ENCODE results near the gene C14orf119. TPM values are rescaled to one million over a fixed set of nuclear protein-coding genes. Genes with fewer than 3 reads are reported as not detected.

The C14orf119 gene
- total and polyA plus RNA-seq, 9 of the 15 experiments (the other 6 are each of a cell fraction or from before 2014, with no cell fraction given) = 36.7 to 251 (median 51.8) TPM

- TF ChIP-seq ZNF717 (CRISPR knock-in tag; IDR thresholded peaks at IDR 0.05) (no peak), ZBTB5 (IDR thresholded peaks at IDR 0.05) (no peak), FOXA1 (IDR thresholded peaks at IDR 0.05; ENCODE audit: borderline replicate concordance) (no peak), BCL6 (CRISPR knock-in tag; IDR thresholded peaks at IDR 0.05) (no peak), SAFB2 (IDR thresholded peaks at IDR 0.05; ENCODE audit: borderline replicate concordance, low read depth, low read length, severe bottlenecking) (no peak), CREB5 (CRISPR knock-in tag; IDR thresholded peaks at IDR 0.05) (no peak), RBM34 (IDR thresholded peaks at IDR 0.05; ENCODE audit: borderline replicate concordance, insufficient read depth, low read length) (no peak), SRSF9 (IDR thresholded peaks at IDR 0.05; ENCODE audit: borderline replicate concordance, low read depth, low read length) (no peak), RUNX1 (IDR thresholded peaks at IDR 0.05; ENCODE audit: low read depth) (no peak), SNAPC5 (CRISPR knock-in tag; IDR thresholded peaks at IDR 0.05) (no peak), HDAC3 (IDR thresholded peaks at IDR 0.05; ENCODE audit: borderline replicate concordance, partially characterized antibody) (no peak), THRA (IDR thresholded peaks at IDR 0.05) (no peak), ZNF551 (CRISPR knock-in tag; IDR thresholded peaks at IDR 0.05) (no peak), RFX5 (IDR thresholded peaks at IDR 0.05; ENCODE audit: low read depth, low read length) (no peak), ZBTB1 (CRISPR knock-in tag; IDR thresholded peaks at IDR 0.05; ENCODE audit: borderline replicate concordance, low read depth) (no peak), C11orf30 (IDR thresholded peaks at IDR 0.05; ENCODE audit: low read depth) (peak; percentile 82), KLF1 (tag; IDR thresholded peaks at IDR 0.05) (no peak), NFRKB (IDR thresholded peaks at IDR 0.05; ENCODE audit: low read depth) (peak; percentile 94)
- TF ChIP-seq, protein P1, sequence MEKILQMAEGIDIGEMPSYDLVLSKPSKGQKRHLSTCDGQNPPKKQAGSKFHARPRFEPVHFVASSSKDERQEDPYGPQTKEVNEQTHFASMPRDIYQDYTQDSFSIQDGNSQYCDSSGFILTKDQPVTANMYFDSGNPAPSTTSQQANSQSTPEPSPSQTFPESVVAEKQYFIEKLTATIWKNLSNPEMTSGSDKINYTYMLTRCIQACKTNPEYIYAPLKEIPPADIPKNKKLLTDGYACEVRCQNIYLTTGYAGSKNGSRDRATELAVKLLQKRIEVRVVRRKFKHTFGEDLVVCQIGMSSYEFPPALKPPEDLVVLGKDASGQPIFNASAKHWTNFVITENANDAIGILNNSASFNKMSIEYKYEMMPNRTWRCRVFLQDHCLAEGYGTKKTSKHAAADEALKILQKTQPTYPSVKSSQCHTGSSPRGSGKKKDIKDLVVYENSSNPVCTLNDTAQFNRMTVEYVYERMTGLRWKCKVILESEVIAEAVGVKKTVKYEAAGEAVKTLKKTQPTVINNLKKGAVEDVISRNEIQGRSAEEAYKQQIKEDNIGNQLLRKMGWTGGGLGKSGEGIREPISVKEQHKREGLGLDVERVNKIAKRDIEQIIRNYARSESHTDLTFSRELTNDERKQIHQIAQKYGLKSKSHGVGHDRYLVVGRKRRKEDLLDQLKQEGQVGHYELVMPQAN (IDR thresholded peaks at IDR 0.05; ENCODE audit: borderline replicate concordance) = no peak
- TF ChIP-seq, protein P2, sequence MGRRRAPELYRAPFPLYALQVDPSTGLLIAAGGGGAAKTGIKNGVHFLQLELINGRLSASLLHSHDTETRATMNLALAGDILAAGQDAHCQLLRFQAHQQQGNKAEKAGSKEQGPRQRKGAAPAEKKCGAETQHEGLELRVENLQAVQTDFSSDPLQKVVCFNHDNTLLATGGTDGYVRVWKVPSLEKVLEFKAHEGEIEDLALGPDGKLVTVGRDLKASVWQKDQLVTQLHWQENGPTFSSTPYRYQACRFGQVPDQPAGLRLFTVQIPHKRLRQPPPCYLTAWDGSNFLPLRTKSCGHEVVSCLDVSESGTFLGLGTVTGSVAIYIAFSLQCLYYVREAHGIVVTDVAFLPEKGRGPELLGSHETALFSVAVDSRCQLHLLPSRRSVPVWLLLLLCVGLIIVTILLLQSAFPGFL (CRISPR knock-in tag; IDR thresholded peaks at IDR 0.05) = no peak
Observed at GRCh38 chr14:23071244-23071920, 23.9 kb upstream of the C14orf119 start (continued).

All from K562 (cell line).